ENCODE measurements around the gene HBB.

GRCh38 chr11:5196731-5197130, 30.1 kb downstream of the HBB start:
- TF ChIP-seq EP300 (IDR thresholded peaks at IDR 0.05) (no peak), CTCF (IDR thresholded peaks at IDR 0.05) (no peak), POLR2A (IDR thresholded peaks at IDR 0.05) (no peak), POLR2AphosphoS5 (IDR thresholded peaks at IDR 0.05) (no peak)

Data from gastroesophageal sphincter (tissue), 3 donors.